GM21619 (cell line): Measurements from ENCODE around the gene VAT1.
"Not testable (repeated sequence)": the region's sequence is repeated elsewhere in the genome, so short reads cannot be mapped to it uniquely, and the experiment has no call there.

Source experiments
- ATAC-seq: cut with Tn5 transposase; IDR thresholded peaks from one replicate; pipeline ENCODE4 v1.9.1; 2021; ENCODE audit not compliant: unreplicated experiment

The VAT1 gene

GRCh38 chr17:43010667-43011308 is 11.4 kb downstream of the VAT1 start:
- ATAC-seq = no peak

GRCh38 chr17:43006639-43007551 is 15.3 kb downstream of the VAT1 start, which contains the start of gene IFI35:
TSS of gene IFI35 (plus strand) at chr17:43006784. CDS start at chr17:43006948, 164 bp downstream.
- peak; percentile 87 for ATAC-seq

GRCh38 chr17:43003542-43004172 is 18.5 kb downstream of the VAT1 start:
- ATAC-seq = no peak

GRCh38 chr17:43000894-43001293 is 21.3 kb downstream of the VAT1 start:
- ATAC-seq = not testable (repeated sequence)

GRCh38 chr17:42999003-42999525 is 23.1 kb downstream of the VAT1 start:
- ATAC-seq = no peak

GRCh38 chr17:42997984-42998938 is 23.9 kb downstream of the VAT1 start, which contains the start of gene RPL27:
TSS of gene RPL27 (plus strand) at chr17:42998419. CDS start at chr17:42998751, 332 bp downstream.
- ATAC-seq = peak; percentile 92

- no peak for ATAC-seq
Measured at GRCh38 chr17:42997390-42997983, 24.7 kb downstream of the VAT1 start.

- not testable (repeated sequence) for ATAC-seq
Measured at GRCh38 chr17:42993913-42994312, 28.3 kb downstream of the VAT1 start.

- no peak for ATAC-seq
Measured at GRCh38 chr17:42992872-42993271, 29.3 kb downstream of the VAT1 start.

- no peak for ATAC-seq
Measured at GRCh38 chr17:42991471-42991870, 30.7 kb downstream of the VAT1 start.

GRCh38 chr17:42989726-42990652 is 32.2 kb downstream of the VAT1 start:
- ATAC-seq = no peak

GRCh38 chr17:42989141-42989540 is 33.0 kb downstream of the VAT1 start:
- ATAC-seq = no peak

- peak; percentile 50 for ATAC-seq
Measured at GRCh38 chr17:42985225-42985624, 37.0 kb downstream of the VAT1 start.

- ATAC-seq = no peak
Measured at GRCh38 chr17:42982266-42982665, 39.9 kb downstream of the VAT1 start.

GRCh38 chr17:42980766-42981397 is 41.3 kb downstream of the VAT1 start:
- peak; percentile 35 for ATAC-seq

- peak; percentile 57 for ATAC-seq
Measured at GRCh38 chr17:42980274-42980765, 41.9 kb downstream of the VAT1 start, which contains the start of gene RUNDC1. TSS of gene RUNDC1 (plus strand) at chr17:42980565. CDS start at chr17:42980577, 12 bp downstream.

GRCh38 chr17:42979511-42980273 is 42.5 kb downstream of the VAT1 start, which contains the start of gene PTGES3L:
TSS of gene PTGES3L (minus strand) at chr17:42980080. CDS start at chr17:42980053, 27 bp downstream.
- no peak for ATAC-seq
